ENCODE results near the gene ADAMTSL3.
A peak's percentile ranks its signal among the peaks of the same experiment; 100 is the strongest.

Gene ADAMTSL3

GRCh38 chr15:83652626-83653204 lies 1.2 kb upstream of the ADAMTSL3 start:
- in situ Hi-C loops (cut with HindIII; ENCODE audit: low pct_ligation_motif_present, low pct_unique_long_range_greater_than_20kb, low sequenced_read_pairs), result no loop called here

GRCh38 chr15:83653288-83653638 lies 660 bp upstream of the ADAMTSL3 start:
- in situ Hi-C loops (cut with HindIII; ENCODE audit: low pct_ligation_motif_present, low pct_unique_long_range_greater_than_20kb, low sequenced_read_pairs), result no loop called here

More at GRCh38 chr15:83652626-83653204, 1.2 kb upstream of the ADAMTSL3 start:
- no peak for DNase-seq

GRCh38 chr15:83654379-83655236 lies 685 bp downstream of the ADAMTSL3 start:
- in situ Hi-C loops (cut with HindIII; ENCODE audit: low pct_ligation_motif_present, low pct_unique_long_range_greater_than_20kb, low sequenced_read_pairs), result no loop called here
- no peak for DNase-seq

More at GRCh38 chr15:83653288-83653638, 660 bp upstream of the ADAMTSL3 start:
- DNase-seq, result no peak

- no peak for DNase-seq
- in situ Hi-C loops (cut with HindIII; ENCODE audit: low pct_ligation_motif_present, low pct_unique_long_range_greater_than_20kb, low sequenced_read_pairs), result no loop called here
Measured at GRCh38 chr15:83655237-83655616, 1.3 kb downstream of the ADAMTSL3 start.

GRCh38 chr15:83656192-83656591 lies 2.3 kb downstream of the ADAMTSL3 start:
- no peak for DNase-seq
- in situ Hi-C loops (cut with HindIII; ENCODE audit: low pct_ligation_motif_present, low pct_unique_long_range_greater_than_20kb, low sequenced_read_pairs), result no loop called here

- in situ Hi-C loops (cut with HindIII; ENCODE audit: low pct_ligation_motif_present, low pct_unique_long_range_greater_than_20kb, low sequenced_read_pairs), result no loop called here
- no peak for DNase-seq
Measured at GRCh38 chr15:83656943-83657528, 3.1 kb downstream of the ADAMTSL3 start.

- in situ Hi-C loops (cut with HindIII; ENCODE audit: low pct_ligation_motif_present, low pct_unique_long_range_greater_than_20kb, low sequenced_read_pairs), result no loop called here
Measured at GRCh38 chr15:83657549-83657948, 3.6 kb downstream of the ADAMTSL3 start.

GRCh38 chr15:83658430-83659416 lies 4.8 kb downstream of the ADAMTSL3 start:
- in situ Hi-C loops (cut with HindIII; ENCODE audit: low pct_ligation_motif_present, low pct_unique_long_range_greater_than_20kb, low sequenced_read_pairs), result no loop called here
- DNase-seq, result no peak

More at GRCh38 chr15:83657549-83657948, 3.6 kb downstream of the ADAMTSL3 start:
- peak; percentile 40 for DNase-seq

- DNase-seq, result no peak
- in situ Hi-C loops (cut with HindIII; ENCODE audit: low pct_ligation_motif_present, low pct_unique_long_range_greater_than_20kb, low sequenced_read_pairs), result no loop called here
Measured at GRCh38 chr15:83659417-83659812, 5.5 kb downstream of the ADAMTSL3 start.

- in situ Hi-C loops (cut with HindIII; ENCODE audit: low pct_ligation_motif_present, low pct_unique_long_range_greater_than_20kb, low sequenced_read_pairs), result no loop called here
- no peak for DNase-seq
Measured at GRCh38 chr15:83665480-83665879, 11.6 kb downstream of the ADAMTSL3 start.

GRCh38 chr15:83670672-83671229 lies 16.8 kb downstream of the ADAMTSL3 start:
- DNase-seq, result no peak
- in situ Hi-C loops (cut with HindIII; ENCODE audit: low pct_ligation_motif_present, low pct_unique_long_range_greater_than_20kb, low sequenced_read_pairs), result no loop called here

GRCh38 chr15:83671603-83672002 lies 17.7 kb downstream of the ADAMTSL3 start:
- DNase-seq, result no peak
- in situ Hi-C loops (cut with HindIII; ENCODE audit: low pct_ligation_motif_present, low pct_unique_long_range_greater_than_20kb, low sequenced_read_pairs), result no loop called here

GRCh38 chr15:83673385-83673784 lies 19.5 kb downstream of the ADAMTSL3 start:
- in situ Hi-C loops (cut with HindIII; ENCODE audit: low pct_ligation_motif_present, low pct_unique_long_range_greater_than_20kb, low sequenced_read_pairs), result no loop called here
- no peak for DNase-seq

GRCh38 chr15:83682476-83683088 lies 28.7 kb downstream of the ADAMTSL3 start:
- in situ Hi-C loops (cut with HindIII; ENCODE audit: low pct_ligation_motif_present, low pct_unique_long_range_greater_than_20kb, low sequenced_read_pairs), result no loop called here
- no peak for DNase-seq

- in situ Hi-C loops (cut with HindIII; ENCODE audit: low pct_ligation_motif_present, low pct_unique_long_range_greater_than_20kb, low sequenced_read_pairs), result no loop called here
- DNase-seq, result no peak
Measured at GRCh38 chr15:83685916-83686332, 32.0 kb downstream of the ADAMTSL3 start.

- no peak for DNase-seq
- in situ Hi-C loops (cut with HindIII; ENCODE audit: low pct_ligation_motif_present, low pct_unique_long_range_greater_than_20kb, low sequenced_read_pairs), result no loop called here
Measured at GRCh38 chr15:83688201-83688600, 34.3 kb downstream of the ADAMTSL3 start.

- in situ Hi-C loops (cut with HindIII; ENCODE audit: low pct_ligation_motif_present, low pct_unique_long_range_greater_than_20kb, low sequenced_read_pairs), result no loop called here
- DNase-seq, result no peak
Measured at GRCh38 chr15:83690676-83691075, 36.8 kb downstream of the ADAMTSL3 start.

Measured in ACHN (cell line).